Omental fat pad (tissue), 4 donors: Measurements from ENCODE around the gene LTF. TPM values are rescaled to one million over a fixed set of nuclear protein-coding genes. Genes with fewer than 3 reads are reported as not detected.

Experiments used
- ATAC-seq: fragments of 150-250 bp; one replicate; pipeline ENCODE4 v1.9.1; 2016; ENCODE audit warnings: mild to moderate bottlenecking, moderate library complexity; ENCODE audit not compliant: low FRiP score
- DNase-seq: peaks from one replicate; pipeline ENCODE4 v3.0.0-alpha.2; 2019; ENCODE audit warnings: low spot score
- total RNA-seq, 4 donors: library from RNA; depleted of rRNA; stranded (reverse); fragments of >200 nt; gene quantifications; one replicate each; pipeline ENCODE4 v1.1.0, GENCODE V29; 2016
- TF ChIP-seq, protein P1 (sequence below), 3 donors: fragments of 450-650 bp; IDR thresholded peaks; one replicate each; pipeline ENCODE4 v1.5.1; 2016 to 2017; ENCODE audit warnings: antibody characterized with exemption in 3 of 3, mild to moderate bottlenecking in 3 of 3, moderate library complexity in 2 of 3

The LTF gene
- 1 to 10 TPM; 3.0 to 9.6 (median 6.9) TPM for total RNA-seq

GRCh38 chr3:46464326-46465195 lies at the start of gene LTF:
LTF (minus strand) TSS chr3:46464905; CDS start chr3:46464867, 38 bp downstream.
- ATAC-seq = no peak
- TF ChIP-seq, protein P1, sequence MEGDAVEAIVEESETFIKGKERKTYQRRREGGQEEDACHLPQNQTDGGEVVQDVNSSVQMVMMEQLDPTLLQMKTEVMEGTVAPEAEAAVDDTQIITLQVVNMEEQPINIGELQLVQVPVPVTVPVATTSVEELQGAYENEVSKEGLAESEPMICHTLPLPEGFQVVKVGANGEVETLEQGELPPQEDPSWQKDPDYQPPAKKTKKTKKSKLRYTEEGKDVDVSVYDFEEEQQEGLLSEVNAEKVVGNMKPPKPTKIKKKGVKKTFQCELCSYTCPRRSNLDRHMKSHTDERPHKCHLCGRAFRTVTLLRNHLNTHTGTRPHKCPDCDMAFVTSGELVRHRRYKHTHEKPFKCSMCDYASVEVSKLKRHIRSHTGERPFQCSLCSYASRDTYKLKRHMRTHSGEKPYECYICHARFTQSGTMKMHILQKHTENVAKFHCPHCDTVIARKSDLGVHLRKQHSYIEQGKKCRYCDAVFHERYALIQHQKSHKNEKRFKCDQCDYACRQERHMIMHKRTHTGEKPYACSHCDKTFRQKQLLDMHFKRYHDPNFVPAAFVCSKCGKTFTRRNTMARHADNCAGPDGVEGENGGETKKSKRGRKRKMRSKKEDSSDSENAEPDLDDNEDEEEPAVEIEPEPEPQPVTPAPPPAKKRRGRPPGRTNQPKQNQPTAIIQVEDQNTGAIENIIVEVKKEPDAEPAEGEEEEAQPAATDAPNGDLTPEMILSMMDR (IDR thresholded peaks at IDR 0.05) = no peak
- no peak for DNase-seq

GRCh38 chr3:46512191-46512749 lies 47.6 kb upstream of the LTF start:
- TF ChIP-seq, protein P1 (IDR thresholded peaks at IDR 0.05) = no peak
- DNase-seq (no peak), ATAC-seq (no peak)

- no peak for DNase-seq
- ATAC-seq = no peak
- TF ChIP-seq, protein P1 (IDR thresholded peaks at IDR 0.05) = no peak
Observed at GRCh38 chr3:46509661-46510187, 45.0 kb upstream of the LTF start.

DNA sequence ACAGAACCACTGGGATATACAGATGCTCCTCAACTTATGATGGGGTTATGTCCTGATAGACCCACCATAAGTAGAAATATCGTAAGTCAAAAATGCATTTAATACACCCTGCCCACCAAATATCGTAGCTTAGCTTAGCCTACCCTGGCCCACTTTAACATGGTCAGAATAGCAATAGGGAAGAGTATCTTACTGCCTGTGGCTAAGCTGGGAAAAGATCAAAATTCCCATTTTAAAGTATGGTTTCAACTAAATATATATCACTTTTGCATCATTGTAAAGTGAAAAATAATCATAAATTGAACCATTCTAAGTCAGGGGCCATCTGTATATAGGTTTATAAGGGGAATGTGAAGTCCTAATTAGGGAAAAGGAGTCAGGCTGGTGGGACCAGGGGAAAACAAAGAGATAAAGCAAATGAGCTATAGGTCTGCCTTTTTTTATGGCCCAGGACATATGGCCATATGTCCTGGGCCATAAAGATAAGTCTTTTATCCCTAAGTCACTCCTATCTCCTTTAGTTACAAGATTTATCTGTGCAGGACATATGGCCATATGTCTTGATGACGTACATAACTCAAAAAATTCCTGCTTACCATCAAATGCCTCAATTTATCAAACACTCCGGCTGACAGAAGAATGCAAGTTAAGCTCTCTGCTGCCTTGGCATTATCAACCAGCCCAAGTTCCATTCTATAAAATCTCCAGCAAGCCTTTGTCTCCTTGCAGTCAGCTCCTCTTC lies 44.3 kb upstream of the LTF start:
- TF ChIP-seq, protein P1 (IDR thresholded peaks at IDR 0.05) = no peak
- no peak for ATAC-seq
- no peak for DNase-seq

DNA sequence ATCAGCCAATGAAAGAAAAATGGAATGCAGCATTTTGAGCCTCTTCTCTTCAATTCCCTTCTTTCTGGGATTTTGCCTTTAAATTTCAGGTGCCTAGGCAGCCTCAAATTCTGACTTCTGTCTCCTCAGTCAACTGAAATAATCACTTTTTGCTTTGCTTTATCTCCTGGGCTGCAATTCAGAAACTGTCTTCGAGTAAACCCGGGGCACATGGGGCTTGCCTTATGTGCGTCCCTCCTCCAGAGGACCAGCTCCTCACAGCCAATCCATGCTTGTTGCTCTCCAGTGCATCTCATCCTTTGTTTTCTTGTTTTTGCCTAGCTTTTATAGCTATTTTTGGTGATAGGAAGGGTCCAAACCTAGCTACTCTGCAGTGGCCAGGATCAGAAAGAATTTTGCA lies 41.8 kb upstream of the LTF start:
- TF ChIP-seq, protein P1 (IDR thresholded peaks at IDR 0.05) = no peak
- ATAC-seq (no peak), DNase-seq (no peak)

DNA sequence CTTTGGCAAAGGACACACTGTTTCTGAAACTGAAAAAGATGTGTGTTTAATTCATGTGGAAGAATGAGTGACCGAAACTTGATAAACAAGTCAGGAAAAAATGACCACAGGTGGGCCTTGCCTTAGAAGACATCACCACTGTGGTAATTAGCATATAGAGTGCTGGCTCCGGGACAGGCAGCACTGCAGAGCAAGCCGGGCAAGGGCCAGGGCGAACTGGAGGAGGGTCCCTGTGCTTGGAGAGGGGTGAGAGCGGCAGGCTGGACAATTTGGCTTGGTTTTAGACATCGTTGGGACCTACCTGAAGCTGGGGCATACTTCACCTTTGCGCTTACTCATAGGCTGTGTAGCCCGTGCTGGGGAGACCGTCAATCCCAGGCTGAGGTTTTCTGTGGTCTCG lies 41.2 kb upstream of the LTF start:
- DNase-seq = no peak
- ATAC-seq = no peak
- TF ChIP-seq, protein P1 (IDR thresholded peaks at IDR 0.05) = no peak
